PFSK-1 (cell line): ENCODE data around the gene XAF1.

ENCODE experiments used
- FOXP2 ChIP-seq: optimal IDR thresholded peaks from 2 replicates; pipeline ENCODE3; 2011; ENCODE audit warnings: borderline replicate concordance, control low read depth, inconsistent platforms; ENCODE audit not compliant: insufficient read depth; ENCODE audit errors: extremely low read length, extremely low read depth
- POLR2AphosphoS5 ChIP-seq: IDR thresholded peaks from 2 replicates; pipeline ENCODE4 v1.6.1; 2012; ENCODE audit warnings: low read depth, mild to moderate bottlenecking, control low read depth, low read length, moderate library complexity
- REST ChIP-seq, 2 experiments: IDR thresholded peaks; 2 replicates each; pipeline versions ENCODE4 v1.6.1 to v1.8.0; 2011 to 2012; ENCODE audit warnings: low read depth in 2 of 2, low read length in 2 of 2, control low read depth in 1 of 2, inconsistent platforms in 1 of 2, mild to moderate bottlenecking in 1 of 2, moderate library complexity in 1 of 2; ENCODE audit not compliant: insufficient read depth in 1 of 2
- SIN3A ChIP-seq: IDR thresholded peaks from 2 replicates; pipeline ENCODE4 v1.6.1; 2012; ENCODE audit warnings: mild to moderate bottlenecking, low read length, moderate library complexity, borderline replicate concordance; ENCODE audit not compliant: insufficient read depth
- TAF1 ChIP-seq: IDR thresholded peaks from 2 replicates; pipeline ENCODE4 v1.6.1; 2012; ENCODE audit warnings: low read length, control low read depth, borderline replicate concordance; ENCODE audit not compliant: insufficient read depth

XAF1 gene

GRCh38 chr17:6713130-6713917, 42.5 kb upstream of the XAF1 start, which contains the start of gene SLC13A5:
Gene SLC13A5, minus strand, starts transcription at chr17:6713369. Its CDS starts 36 bp downstream, at chr17:6713333.
- no peak for TF ChIP-seq POLR2AphosphoS5
- no peak for TF ChIP-seq SIN3A
- no peak for TF ChIP-seq FOXP2
- TF ChIP-seq REST (IDR thresholded peaks at IDR 0.05; ENCODE audit: insufficient read depth in 1 of 2, low read depth in 2 of 2, low read length in 2 of 2) = no peak
- no peak for TF ChIP-seq TAF1

- TF ChIP-seq REST (IDR thresholded peaks at IDR 0.05; ENCODE audit: insufficient read depth in 1 of 2, low read depth in 2 of 2, low read length in 2 of 2) (no peak), TAF1 (no peak), FOXP2 (no peak), SIN3A (no peak), POLR2AphosphoS5 (no peak)
Observed at GRCh38 chr17:6713918-6714271, 42.0 kb upstream of the XAF1 start.

- TF ChIP-seq POLR2AphosphoS5 (no peak), TAF1 (no peak), FOXP2 (no peak), REST (IDR thresholded peaks at IDR 0.05; ENCODE audit: insufficient read depth in 1 of 2, low read depth in 2 of 2, low read length in 2 of 2) (no peak), SIN3A (no peak)
Observed at GRCh38 chr17:6714315-6714874, 41.5 kb upstream of the XAF1 start.

GRCh38 chr17:6716736-6717135, 39.1 kb upstream of the XAF1 start:
- no peak for TF ChIP-seq SIN3A
- no peak for TF ChIP-seq POLR2AphosphoS5
- no peak for TF ChIP-seq TAF1
- TF ChIP-seq REST (IDR thresholded peaks at IDR 0.05; ENCODE audit: insufficient read depth in 1 of 2, low read depth in 2 of 2, low read length in 2 of 2) = no peak
- TF ChIP-seq FOXP2 = no peak
